GM12878 (cell line): Measurements from ENCODE around the gene CMTM1. TPM values are rescaled to one million over a fixed set of nuclear protein-coding genes. Genes with fewer than 3 reads are reported as not detected.
"Not testable (repeated sequence)": the region's sequence is repeated elsewhere in the genome, so short reads cannot be mapped to it uniquely, and the experiment has no call there.

Experiments
- ATAC-seq: fragments of 200-7000 bp; cut with Tn5 transposase; 3 replicates; pipeline ENCODE4 v1.9.1; 2020; ENCODE audit warnings: mild to moderate bottlenecking, moderate library complexity
- BruUV-seq: library from RNA; stranded (reverse); fragments of 400-500 nt; replicated peaks from 2 replicates; lab custom pipeline; 2021; lab: Mats Ljungman, UMichigan
- CTCF ChIA-PET: fragments of 300-600 bp; sonication (Branson Sonifier 250); formaldehyde crosslinking; extraction: SDS; loops from one replicate; lab custom pipeline; 2021; ENCODE audit warnings: inconsistent platforms; lab: Yijun Ruan, JAX
- POLR2A ChIA-PET: fragments of 350-600 bp; formaldehyde crosslinking; extraction: SDS; loops from one replicate; lab custom pipeline; 2021; ENCODE audit warnings: inconsistent platforms; lab: Charles Lee
- RAD21 ChIA-PET: fragments of 300-600 bp; sonication (Branson Sonifier 250); formaldehyde crosslinking; loops from one replicate; lab custom pipeline; 2023; ENCODE audit warnings: antibody characterized with exemption; ENCODE audit not compliant: unreplicated experiment; lab: Charles Lee
- SMC1A ChIA-PET: fragments of 300-600 bp; sonication (Branson Sonifier 250); formaldehyde crosslinking; loops from one replicate; lab custom pipeline; 2023; ENCODE audit not compliant: unreplicated experiment, uncharacterized antibody; lab: Charles Lee
- DNase-seq: peaks from one replicate; pipeline ENCODE4 v3.0.0-alpha.2; 2011; ENCODE audit warnings: low read depth, low spot score
- FAIRE-seq: peaks from 3 replicates; lab custom pipeline; 2011; peaks lifted over from hg19 to GRCh38; lab: Jason Lieb, UNC
- H2AFZ ChIP-seq: 2 replicates; pipeline ENCODE4 v1.6.0; 2011; ENCODE audit warnings: low read depth, low read length, control low read depth; ENCODE audit not compliant: control insufficient read depth
- H3K27ac ChIP-seq: 2 replicates; pipeline ENCODE4 v1.5.1; 2011; ENCODE audit warnings: control low read depth; ENCODE audit not compliant: control insufficient read depth, insufficient read depth
- H3K27me3 ChIP-seq, 2 experiments: replicated peaks in 1 of 2; 2 replicates each; pipeline versions ENCODE4 v1.6.0 to v1.6.1; 2011; ENCODE audit warnings: low read length in 1 of 2; ENCODE audit not compliant: control insufficient read depth in 2 of 2, insufficient read depth in 2 of 2
- H3K36me3 ChIP-seq, 2 experiments: 2 replicates each; pipeline ENCODE4 v1.5.1; 2011; ENCODE audit warnings: low read length in 1 of 2; ENCODE audit not compliant: control insufficient read depth in 2 of 2, insufficient read depth in 2 of 2
- H3K4me1 ChIP-seq: 2 replicates; pipeline ENCODE4 v1.6.1; 2011; ENCODE audit warnings: mild to moderate bottlenecking, low read length, moderate library complexity, mixed read lengths; ENCODE audit not compliant: control insufficient read depth, insufficient read depth
- H3K4me2 ChIP-seq: 2 replicates; pipeline ENCODE4 v1.6.0; 2011; ENCODE audit warnings: control low read depth; ENCODE audit not compliant: control insufficient read depth, insufficient read depth
- H3K4me3 ChIP-seq: fragments of 200-600 bp; sonication (generic); 2 replicates; pipeline ENCODE4 v1.5.1; 2016
- H3K79me2 ChIP-seq: 2 replicates; pipeline ENCODE4 v1.6.0; 2011; ENCODE audit warnings: low read length; ENCODE audit not compliant: control insufficient read depth, insufficient read depth
- H3K9ac ChIP-seq: 2 replicates; pipeline ENCODE4 v1.8.0; 2011; ENCODE audit warnings: low read length, control low read depth, mixed read lengths; ENCODE audit not compliant: control insufficient read depth, insufficient read depth
- H3K9me3 ChIP-seq: replicated peaks from 3 replicates; pipeline ENCODE4 v1.5.1; 2011; ENCODE audit warnings: mild to moderate bottlenecking, low read length; ENCODE audit not compliant: control insufficient read depth, insufficient read depth
- H4K20me1 ChIP-seq: 2 replicates; pipeline ENCODE4 v1.6.0; 2011; ENCODE audit not compliant: control insufficient read depth, insufficient read depth
- ATF3 ChIP-seq: IDR thresholded peaks from 2 replicates; pipeline ENCODE4 v1.6.1; 2011; ENCODE audit warnings: low read depth, mild to moderate bottlenecking, low read length, moderate library complexity, borderline replicate concordance; ENCODE audit errors: extremely low read depth
- CHD1 ChIP-seq: IDR thresholded peaks from 2 replicates; pipeline ENCODE4 v1.6.1; 2012; ENCODE audit warnings: low read depth, low read length, improper control_type of control experiment
- ESRRA ChIP-seq: IDR thresholded peaks from 2 replicates; pipeline ENCODE4 v1.6.1; 2012; ENCODE audit warnings: mild to moderate bottlenecking, low read length, improper control_type of control experiment
- ETV6 ChIP-seq, 2 experiments: fragments of 450-650 bp in 1 of 2; IDR thresholded peaks in 1 of 2; conservative IDR thresholded peaks in 1 of 2; 2 replicates each; pipeline ENCODE4 v1.6.1; 2014; ENCODE audit warnings: antibody characterized with exemption in 1 of 2, borderline replicate concordance in 1 of 2, low read depth in 1 of 2, mild to moderate bottlenecking in 1 of 2, moderate library complexity in 1 of 2
- KDM1A ChIP-seq: fragments of 200-600 bp; sonication (generic); IDR thresholded peaks from 2 replicates; pipeline ENCODE4 v1.6.1; 2016; ENCODE audit warnings: borderline replicate concordance
- KLF5 ChIP-seq: fragments of 450-650 bp; IDR thresholded peaks from 2 replicates; pipeline ENCODE4 v1.6.1; 2014; ENCODE audit warnings: mild to moderate bottlenecking; ENCODE audit not compliant: partially characterized antibody
- PAX8 ChIP-seq: fragments of 450-650 bp; IDR thresholded peaks from 2 replicates; pipeline ENCODE4 v1.6.1; 2017; ENCODE audit warnings: mild to moderate bottlenecking, moderate library complexity
- RELB ChIP-seq: fragments of 450-650 bp; IDR thresholded peaks from 2 replicates; pipeline ENCODE4 v1.6.1; 2017; ENCODE audit warnings: low read depth, mild to moderate bottlenecking, moderate library complexity
- TCF3 ChIP-seq: IDR thresholded peaks from 2 replicates; pipeline ENCODE4 v1.6.1; 2012; ENCODE audit warnings: low read depth, mild to moderate bottlenecking, low read length, borderline replicate concordance; ENCODE audit not compliant: insufficient read depth
- WRNIP1 ChIP-seq: IDR thresholded peaks from 2 replicates; pipeline ENCODE4 v1.6.1; 2011; ENCODE audit warnings: low read depth, low read length, improper control_type of control experiment, borderline replicate concordance
- ZNF622 ChIP-seq: fragments of 450-650 bp; IDR thresholded peaks from 2 replicates; pipeline ENCODE4 v1.6.1; 2017; ENCODE audit warnings: mild to moderate bottlenecking, inconsistent platforms
- ZSCAN29 ChIP-seq: fragments of 450-650 bp; IDR thresholded peaks from 2 replicates; pipeline ENCODE4 v1.6.1; 2017; ENCODE audit warnings: mild to moderate bottlenecking, moderate library complexity
- WGBS: methylation state at CpG from one replicate; pipeline ENCODE4 v1.1.6; 2016; ENCODE audit warnings: low lambda C conversion rate; ENCODE audit not compliant: insufficient replicate concordance, insufficient coverage; ENCODE audit errors: missing lambda C conversion rate; 5-methylcytosine and 5-hydroxymethylcytosine counted together
- in situ Hi-C: fragments of 300-500 bp; cut with MboI; formaldehyde crosslinking; loops from 9 replicates; pipeline ENCODE4 v1.14.3; 2018; ENCODE audit warnings: mixed read lengths
- intact Hi-C: fragments of 100-400 bp; cut with micrococcal nuclease; formaldehyde crosslinking; loops from one replicate; pipeline ENCODE4 v1.14.2; 2022; ENCODE audit not compliant: unreplicated experiment
- polyA plus RNA-seq, 11 experiments: library from polyadenylated mRNA; depleted of rRNA in 4 of 11; unstranded in 6 of 11; stranded (reverse) in 5 of 11; fragments of >200 nt; fragmentation: Nextera tagmentation in 4 of 11; fragmentation: Illumina TruSeq in 1 of 11; extraction: Ambion mirVana in 4 of 11; extraction: Trizol in 1 of 11; gene quantifications; 1 replicate in 1 of 11; 2 replicates in 10 of 11; pipeline versions ENCODE4 v1.2.1 to v1.2.3, GENCODE V29; 2011 to 2016; ENCODE audit warnings: inconsistent platforms in 2 of 11, missing spikeins in 2 of 11, low read depth in 1 of 11
- total RNA-seq, 4 experiments: library from RNA; depleted of rRNA in 3 of 4; stranded (reverse); fragments of >200 nt in 3 of 4; fragmentation: Illumina TruSeq in 1 of 4; extraction: Trizol in 1 of 4; gene quantifications; 2 replicates each; pipeline versions ENCODE4 v1.2.1 to v1.2.3, GENCODE V29; 2013 to 2021

The CMTM1 gene
- total and polyA plus RNA-seq, 10 of the 15 experiments (the other 5 are each of a cell fraction or from before 2014, with no cell fraction given): 0.09 to 3.0 (median 1.4) TPM; not detected in 2

DNA sequence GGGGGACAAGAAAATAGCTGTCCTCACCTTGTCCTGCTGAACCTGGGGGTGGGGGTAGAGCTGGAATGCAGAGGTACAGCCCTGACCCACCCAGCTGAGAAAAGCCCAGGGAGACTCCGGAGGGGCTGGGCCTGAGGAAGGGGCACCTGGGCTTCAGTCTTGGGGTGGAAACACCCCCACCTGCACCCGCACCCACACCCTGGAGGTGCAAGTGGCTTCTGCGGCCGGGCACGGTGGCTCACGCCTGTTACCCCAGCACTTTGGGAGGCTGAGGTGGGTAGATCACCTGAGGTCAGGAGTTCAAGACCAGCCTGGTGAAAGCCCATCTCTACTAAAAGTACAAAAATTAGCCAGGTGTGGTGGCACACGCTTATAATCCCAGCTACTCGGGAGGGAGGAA is 45.7 kb downstream of the CMTM1 start:
- H4K20me1 ChIP-seq, H3K27me3 ChIP-seq, H3K4me2 ChIP-seq, POLR2A ChIA-PET, H3K79me2 ChIP-seq, H3K9me3 ChIP-seq, H3K4me1 ChIP-seq, FAIRE-seq, DNase-seq, intact Hi-C loops, H2AFZ ChIP-seq, SMC1A ChIA-PET, H3K27ac ChIP-seq, RAD21 ChIA-PET, H3K9ac ChIP-seq, ATAC-seq, H3K4me3 ChIP-seq, BruUV-seq: not testable (repeated sequence)
- H3K36me3 ChIP-seq: peaks cover 0 to 21% of the 10 kb centered on the region in 2 experiments; a peak in 2 of 4 replicates
- in situ Hi-C loops: loop anchor here (5.0 kb wide), 1 partner anchor 250 kb away; no protein-coding TSS in a partner anchor
- 77% methylated on average over 8 of the region's 8 CpGs for WGBS
- CTCF ChIA-PET: interaction anchor here (1.5 kb wide), 1 partner anchor 39 kb away, joined by 3 read pairs; no protein-coding TSS in a partner anchor

GRCh38 chr16:66612422-66612821 is 46.2 kb downstream of the CMTM1 start:
- no TSS peak for BruUV-seq
- SMC1A ChIA-PET: no interaction called here
- FAIRE-seq (no peak), ATAC-seq (no peak), DNase-seq (no peak)
- in situ Hi-C loops (loop anchor here (5.0 kb wide), 1 partner anchor 250 kb away; no protein-coding TSS in a partner anchor), intact Hi-C loops (no loop called here)
- H3K4me1 ChIP-seq: no peaks in the 10 kb centered on the region
- WGBS: 76% methylated on average over 14 of the region's 14 CpGs
- H3K36me3 ChIP-seq: peaks cover 0 to 21% of the 10 kb centered on the region in 2 experiments; a peak in 2 of 4 replicates
- no peak overlapping the region for H3K9ac ChIP-seq
- H3K9me3 ChIP-seq: no peaks in the 10 kb centered on the region
- no peak overlapping the region for H3K4me2 ChIP-seq
- no peaks in the 10 kb centered on the region for H3K27me3 ChIP-seq
- H3K4me3 ChIP-seq: no peak overlapping the region
- POLR2A ChIA-PET: no interaction called here
- H3K79me2 ChIP-seq: no peaks in the 10 kb centered on the region
- H3K27ac ChIP-seq: no peak overlapping the region
- H2AFZ ChIP-seq: no peak overlapping the region
- no peaks in the 10 kb centered on the region for H4K20me1 ChIP-seq
- RAD21 ChIA-PET: interaction anchor here (0.5 kb wide), 1 partner anchor 222 kb away, joined by 3 read pairs; no protein-coding TSS in a partner anchor
- CTCF ChIA-PET: interaction anchor here (1.5 kb wide), 1 partner anchor 39 kb away, joined by 3 read pairs; no protein-coding TSS in a partner anchor
- TF ChIP-seq TCF3 (no peak), ESRRA (no peak), ZNF622 (no peak), RELB (no peak), KLF5 (no peak), PAX8 (no peak), KDM1A (no peak), WRNIP1 (no peak), ZSCAN29 (no peak), CHD1 (no peak), ATF3 (no peak), ETV6 (conservative IDR thresholded peaks at IDR 0.05 in 1 of 2, IDR thresholded peaks at IDR 0.05 in 1 of 2; ENCODE audit: borderline replicate concordance in 1 of 2, low read depth in 1 of 2) (no peak)
